H1 (cell line): ENCODE data around the gene LSM14B. TPM values are rescaled to one million over a fixed set of nuclear protein-coding genes. Genes with fewer than 3 reads are reported as not detected.

Source experiments
- GTF2F1 ChIP-seq: IDR thresholded peaks from 2 replicates; pipeline ENCODE4 v1.6.1; 2012; ENCODE audit warnings: low read depth, low read length, improper control_type of control experiment, borderline replicate concordance
- HDAC2 ChIP-seq, 2 experiments: fragments of 300-600 bp in 1 of 2; sonication (generic) in 1 of 2; IDR thresholded peaks; 2 replicates each; pipeline ENCODE4 v1.6.1; 2011 to 2012; ENCODE audit warnings: low read depth in 2 of 2, low read length in 2 of 2, mild to moderate bottlenecking in 2 of 2, moderate library complexity in 2 of 2, borderline replicate concordance in 1 of 2, inconsistent platforms in 1 of 2
- NANOG ChIP-seq: IDR thresholded peaks from 2 replicates; pipeline ENCODE4 v1.6.1; 2011; ENCODE audit warnings: low read length, low read depth, mild to moderate bottlenecking, inconsistent platforms; ENCODE audit not compliant: insufficient read depth, poor library complexity, severe bottlenecking
- NRF1 ChIP-seq: IDR thresholded peaks from 2 replicates; pipeline ENCODE4 v1.6.1; 2011; ENCODE audit warnings: mild to moderate bottlenecking, low read depth, low read length, improper control_type of control experiment
- SP2 ChIP-seq: IDR thresholded peaks from 2 replicates; pipeline ENCODE4 v1.6.1; 2012; ENCODE audit warnings: mild to moderate bottlenecking, low read length, inconsistent platforms
- TBP ChIP-seq: IDR thresholded peaks from 2 replicates; pipeline ENCODE4 v1.6.1; 2011; ENCODE audit warnings: low read depth, low read length, improper control_type of control experiment
- polyA plus RNA-seq, 7 experiments: library from polyadenylated mRNA; depleted of rRNA in 3 of 7; stranded (reverse) in 5 of 7; unstranded in 2 of 7; fragments of >200 nt in 5 of 7; fragments of 200-250 nt in 2 of 7; gene quantifications; 1 replicate in 5 of 7; 2 replicates in 1 of 7; 4 replicates in 1 of 7; pipeline versions ENCODE4 v1.2.1 to v1.2.3, GENCODE V29; 2011 to 2013; ENCODE audit warnings: missing spikeins in 2 of 7, mixed read lengths in 2 of 7
- total RNA-seq: library from RNA; stranded (reverse); fragmentation: NEBNext Ultra II Directional; extraction: Animal tissue kit (Norgen Biotek cat#: 25700); gene quantifications from 2 replicates; pipeline ENCODE4 v1.2.1, GENCODE V29; 2021
- TF ChIP-seq, protein P1 (sequence below): fragments of 300-600 bp; sonication (generic); IDR thresholded peaks from 2 replicates; pipeline ENCODE4 v1.7.1; 2012; ENCODE audit warnings: low read length, moderate library complexity, mild to moderate bottlenecking, inconsistent platforms; ENCODE audit not compliant: insufficient replicate concordance
- TF ChIP-seq, protein P2 (sequence below): IDR thresholded peaks from 2 replicates; pipeline ENCODE4 v1.6.1; 2012; ENCODE audit warnings: low read length, inconsistent platforms
- TF ChIP-seq, protein P3 (sequence below): IDR thresholded peaks from 2 replicates; pipeline ENCODE4 v1.6.1; 2012; ENCODE audit warnings: inconsistent platforms

The LSM14B gene
- total and polyA plus RNA-seq, 2 of the 8 experiments (the other 6 are each of a cell fraction or from before 2014, with no cell fraction given) = 58.3 to 65.6 TPM

DNA sequence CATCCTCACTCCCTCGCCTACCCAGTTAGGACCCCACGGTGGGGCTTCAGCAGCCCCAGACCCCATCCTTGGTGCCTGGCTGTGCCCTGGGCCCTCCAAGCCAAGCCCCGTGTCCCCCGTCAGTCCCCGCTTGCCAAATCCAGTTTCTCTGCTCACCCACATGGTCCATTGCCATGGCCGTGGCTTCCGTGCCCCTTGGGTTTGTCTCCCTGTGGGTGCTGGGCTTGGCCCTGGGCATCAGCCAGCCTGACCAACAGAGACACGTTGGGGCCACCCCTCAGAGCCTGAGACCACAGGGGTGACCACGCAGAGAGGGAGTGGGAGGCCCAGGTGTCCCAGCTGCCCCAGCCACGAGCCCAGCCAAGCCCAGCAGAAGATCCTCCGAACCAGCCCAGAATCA is 28.9 kb downstream of the LSM14B start (continued):
- TF ChIP-seq, protein P1, sequence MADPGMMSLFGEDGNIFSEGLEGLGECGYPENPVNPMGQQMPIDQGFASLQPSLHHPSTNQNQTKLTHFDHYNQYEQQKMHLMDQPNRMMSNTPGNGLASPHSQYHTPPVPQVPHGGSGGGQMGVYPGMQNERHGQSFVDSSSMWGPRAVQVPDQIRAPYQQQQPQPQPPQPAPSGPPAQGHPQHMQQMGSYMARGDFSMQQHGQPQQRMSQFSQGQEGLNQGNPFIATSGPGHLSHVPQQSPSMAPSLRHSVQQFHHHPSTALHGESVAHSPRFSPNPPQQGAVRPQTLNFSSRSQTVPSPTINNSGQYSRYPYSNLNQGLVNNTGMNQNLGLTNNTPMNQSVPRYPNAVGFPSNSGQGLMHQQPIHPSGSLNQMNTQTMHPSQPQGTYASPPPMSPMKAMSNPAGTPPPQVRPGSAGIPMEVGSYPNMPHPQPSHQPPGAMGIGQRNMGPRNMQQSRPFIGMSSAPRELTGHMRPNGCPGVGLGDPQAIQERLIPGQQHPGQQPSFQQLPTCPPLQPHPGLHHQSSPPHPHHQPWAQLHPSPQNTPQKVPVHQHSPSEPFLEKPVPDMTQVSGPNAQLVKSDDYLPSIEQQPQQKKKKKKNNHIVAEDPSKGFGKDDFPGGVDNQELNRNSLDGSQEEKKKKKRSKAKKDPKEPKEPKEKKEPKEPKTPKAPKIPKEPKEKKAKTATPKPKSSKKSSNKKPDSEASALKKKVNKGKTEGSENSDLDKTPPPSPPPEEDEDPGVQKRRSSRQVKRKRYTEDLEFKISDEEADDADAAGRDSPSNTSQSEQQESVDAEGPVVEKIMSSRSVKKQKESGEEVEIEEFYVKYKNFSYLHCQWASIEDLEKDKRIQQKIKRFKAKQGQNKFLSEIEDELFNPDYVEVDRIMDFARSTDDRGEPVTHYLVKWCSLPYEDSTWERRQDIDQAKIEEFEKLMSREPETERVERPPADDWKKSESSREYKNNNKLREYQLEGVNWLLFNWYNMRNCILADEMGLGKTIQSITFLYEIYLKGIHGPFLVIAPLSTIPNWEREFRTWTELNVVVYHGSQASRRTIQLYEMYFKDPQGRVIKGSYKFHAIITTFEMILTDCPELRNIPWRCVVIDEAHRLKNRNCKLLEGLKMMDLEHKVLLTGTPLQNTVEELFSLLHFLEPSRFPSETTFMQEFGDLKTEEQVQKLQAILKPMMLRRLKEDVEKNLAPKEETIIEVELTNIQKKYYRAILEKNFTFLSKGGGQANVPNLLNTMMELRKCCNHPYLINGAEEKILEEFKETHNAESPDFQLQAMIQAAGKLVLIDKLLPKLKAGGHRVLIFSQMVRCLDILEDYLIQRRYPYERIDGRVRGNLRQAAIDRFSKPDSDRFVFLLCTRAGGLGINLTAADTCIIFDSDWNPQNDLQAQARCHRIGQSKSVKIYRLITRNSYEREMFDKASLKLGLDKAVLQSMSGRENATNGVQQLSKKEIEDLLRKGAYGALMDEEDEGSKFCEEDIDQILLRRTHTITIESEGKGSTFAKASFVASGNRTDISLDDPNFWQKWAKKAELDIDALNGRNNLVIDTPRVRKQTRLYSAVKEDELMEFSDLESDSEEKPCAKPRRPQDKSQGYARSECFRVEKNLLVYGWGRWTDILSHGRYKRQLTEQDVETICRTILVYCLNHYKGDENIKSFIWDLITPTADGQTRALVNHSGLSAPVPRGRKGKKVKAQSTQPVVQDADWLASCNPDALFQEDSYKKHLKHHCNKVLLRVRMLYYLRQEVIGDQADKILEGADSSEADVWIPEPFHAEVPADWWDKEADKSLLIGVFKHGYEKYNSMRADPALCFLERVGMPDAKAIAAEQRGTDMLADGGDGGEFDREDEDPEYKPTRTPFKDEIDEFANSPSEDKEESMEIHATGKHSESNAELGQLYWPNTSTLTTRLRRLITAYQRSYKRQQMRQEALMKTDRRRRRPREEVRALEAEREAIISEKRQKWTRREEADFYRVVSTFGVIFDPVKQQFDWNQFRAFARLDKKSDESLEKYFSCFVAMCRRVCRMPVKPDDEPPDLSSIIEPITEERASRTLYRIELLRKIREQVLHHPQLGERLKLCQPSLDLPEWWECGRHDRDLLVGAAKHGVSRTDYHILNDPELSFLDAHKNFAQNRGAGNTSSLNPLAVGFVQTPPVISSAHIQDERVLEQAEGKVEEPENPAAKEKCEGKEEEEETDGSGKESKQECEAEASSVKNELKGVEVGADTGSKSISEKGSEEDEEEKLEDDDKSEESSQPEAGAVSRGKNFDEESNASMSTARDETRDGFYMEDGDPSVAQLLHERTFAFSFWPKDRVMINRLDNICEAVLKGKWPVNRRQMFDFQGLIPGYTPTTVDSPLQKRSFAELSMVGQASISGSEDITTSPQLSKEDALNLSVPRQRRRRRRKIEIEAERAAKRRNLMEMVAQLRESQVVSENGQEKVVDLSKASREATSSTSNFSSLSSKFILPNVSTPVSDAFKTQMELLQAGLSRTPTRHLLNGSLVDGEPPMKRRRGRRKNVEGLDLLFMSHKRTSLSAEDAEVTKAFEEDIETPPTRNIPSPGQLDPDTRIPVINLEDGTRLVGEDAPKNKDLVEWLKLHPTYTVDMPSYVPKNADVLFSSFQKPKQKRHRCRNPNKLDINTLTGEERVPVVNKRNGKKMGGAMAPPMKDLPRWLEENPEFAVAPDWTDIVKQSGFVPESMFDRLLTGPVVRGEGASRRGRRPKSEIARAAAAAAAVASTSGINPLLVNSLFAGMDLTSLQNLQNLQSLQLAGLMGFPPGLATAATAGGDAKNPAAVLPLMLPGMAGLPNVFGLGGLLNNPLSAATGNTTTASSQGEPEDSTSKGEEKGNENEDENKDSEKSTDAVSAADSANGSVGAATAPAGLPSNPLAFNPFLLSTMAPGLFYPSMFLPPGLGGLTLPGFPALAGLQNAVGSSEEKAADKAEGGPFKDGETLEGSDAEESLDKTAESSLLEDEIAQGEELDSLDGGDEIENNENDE = no peak
- TF ChIP-seq TBP = no peak
- TF ChIP-seq, protein P2, sequence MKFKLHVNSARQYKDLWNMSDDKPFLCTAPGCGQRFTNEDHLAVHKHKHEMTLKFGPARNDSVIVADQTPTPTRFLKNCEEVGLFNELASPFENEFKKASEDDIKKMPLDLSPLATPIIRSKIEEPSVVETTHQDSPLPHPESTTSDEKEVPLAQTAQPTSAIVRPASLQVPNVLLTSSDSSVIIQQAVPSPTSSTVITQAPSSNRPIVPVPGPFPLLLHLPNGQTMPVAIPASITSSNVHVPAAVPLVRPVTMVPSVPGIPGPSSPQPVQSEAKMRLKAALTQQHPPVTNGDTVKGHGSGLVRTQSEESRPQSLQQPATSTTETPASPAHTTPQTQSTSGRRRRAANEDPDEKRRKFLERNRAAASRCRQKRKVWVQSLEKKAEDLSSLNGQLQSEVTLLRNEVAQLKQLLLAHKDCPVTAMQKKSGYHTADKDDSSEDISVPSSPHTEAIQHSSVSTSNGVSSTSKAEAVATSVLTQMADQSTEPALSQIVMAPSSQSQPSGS = no peak
- TF ChIP-seq NANOG = no peak
- no peak for TF ChIP-seq GTF2F1
- TF ChIP-seq, protein P3, sequence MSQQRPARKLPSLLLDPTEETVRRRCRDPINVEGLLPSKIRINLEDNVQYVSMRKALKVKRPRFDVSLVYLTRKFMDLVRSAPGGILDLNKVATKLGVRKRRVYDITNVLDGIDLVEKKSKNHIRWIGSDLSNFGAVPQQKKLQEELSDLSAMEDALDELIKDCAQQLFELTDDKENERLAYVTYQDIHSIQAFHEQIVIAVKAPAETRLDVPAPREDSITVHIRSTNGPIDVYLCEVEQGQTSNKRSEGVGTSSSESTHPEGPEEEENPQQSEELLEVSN = no peak
- TF ChIP-seq NRF1 = no peak
- no peak for TF ChIP-seq HDAC2 (IDR thresholded peaks at IDR 0.05; ENCODE audit: borderline replicate concordance in 1 of 2, low read depth in 2 of 2, low read length in 2 of 2)
- no peak for TF ChIP-seq SP2
